K562 (cell line): Measurements from ENCODE around the gene CCN2. TPM values are rescaled to one million over a fixed set of nuclear protein-coding genes. Genes with fewer than 3 reads are reported as not detected.

Experiments used
- ATAC-seq: fragments of 200-7000 bp; cut with Tn5 transposase; 3 replicates; pipeline ENCODE4 v1.9.1; 2020; ENCODE audit warnings: moderate library complexity
- BruUV-seq: library from RNA; stranded (reverse); fragments of 400-500 nt; replicated peaks from 2 replicates; lab custom pipeline; 2021; lab: Mats Ljungman, UMichigan
- CTCF ChIA-PET: fragments of 300-600 bp; formaldehyde crosslinking; extraction: SDS; loops from one replicate; lab custom pipeline; 2021; ENCODE audit warnings: low intra/inter-chr PET ratio; lab: Yijun Ruan, JAX
- POLR2A ChIA-PET: fragments of 300-600, 350-650 bp; sonication (Branson Sonifier 250); formaldehyde crosslinking; extraction: SDS; loops from one replicate; lab custom pipeline; 2021; ENCODE audit warnings: antibody characterized with exemption, inconsistent platforms; lab: Yijun Ruan, JAX
- DNase-seq, 4 experiments: peaks; one replicate each; pipeline versions ENCODE4 v3.0.0 to v3.0.0-alpha.2; 2011 to 2018; ENCODE audit warnings: low spot score in 3 of 4, mixed read lengths in 3 of 4; ENCODE audit errors: extremely low read depth in 1 of 4
- FAIRE-seq: peaks from 2 replicates; lab custom pipeline; 2011; peaks lifted over from hg19 to GRCh38; lab: Jason Lieb, UNC
- H2AFZ ChIP-seq: 2 replicates; pipeline ENCODE4 v1.6.0; 2011; ENCODE audit warnings: low read depth, low read length, control low read depth, inconsistent platforms
- H3K27ac ChIP-seq: fragments of 200-600 bp; 3 replicates; pipeline ENCODE4 v1.8.0; 2011; ENCODE audit warnings: low read depth, mild to moderate bottlenecking, control low read depth, inconsistent platforms, low read length, moderate library complexity, mixed read lengths; ENCODE audit errors: extremely low read depth
- H3K27me3 ChIP-seq, 2 experiments: fragments of 300-600 bp in 1 of 2; 2 replicates in 1 of 2; 3 replicates in 1 of 2; pipeline versions ENCODE4 v1.6.0 to v1.8.0; 2011; ENCODE audit warnings: inconsistent platforms in 2 of 2, low read length in 2 of 2, mild to moderate bottlenecking in 1 of 2, mixed read lengths in 1 of 2, moderate library complexity in 1 of 2; ENCODE audit not compliant: control insufficient read depth in 2 of 2, insufficient read depth in 2 of 2
- H3K36me3 ChIP-seq: fragments of 300-600 bp; 3 replicates; pipeline ENCODE4 v1.8.0; 2011; ENCODE audit warnings: mild to moderate bottlenecking, low read length, inconsistent platforms; ENCODE audit not compliant: control insufficient read depth, insufficient read depth
- H3K4me1 ChIP-seq, 2 experiments: fragments of 200-600 bp in 1 of 2; replicated peaks in 1 of 2; 2 replicates in 1 of 2; 3 replicates in 1 of 2; pipeline versions ENCODE4 v1.5.1 to v1.8.0; 2011; ENCODE audit warnings: inconsistent platforms in 2 of 2, low read length in 2 of 2, mild to moderate bottlenecking in 1 of 2, mixed read lengths in 1 of 2, moderate library complexity in 1 of 2; ENCODE audit not compliant: control insufficient read depth in 2 of 2, insufficient read depth in 2 of 2
- H3K4me2 ChIP-seq: 2 replicates; pipeline ENCODE4 v1.6.1; 2011; ENCODE audit warnings: low read length, control low read depth, inconsistent platforms, mixed read lengths; ENCODE audit not compliant: insufficient read depth
- H3K4me3 ChIP-seq: fragments of 200-600 bp; sonication (generic), shearing (Covaris generic); 2 replicates; pipeline ENCODE4 v1.5.1; 2016; ENCODE audit warnings: control low read depth, inconsistent platforms
- H3K79me2 ChIP-seq: fragments of 200-600 bp; 3 replicates; pipeline ENCODE4 v1.8.0; 2011; ENCODE audit warnings: low read length, inconsistent platforms; ENCODE audit not compliant: control insufficient read depth, insufficient read depth
- H3K9ac ChIP-seq, 2 experiments: 2 replicates each; pipeline versions ENCODE4 v1.6.0 to v1.6.1; 2011; ENCODE audit warnings: low read depth in 2 of 2, low read length in 2 of 2, control low read depth in 1 of 2, inconsistent platforms in 1 of 2, mild to moderate bottlenecking in 1 of 2, mixed read lengths in 1 of 2; ENCODE audit not compliant: insufficient read depth in 1 of 2
- H3K9me1 ChIP-seq: one replicate; pipeline ENCODE4 v1.6.0; 2011; ENCODE audit warnings: inconsistent platforms, mild to moderate bottlenecking, low read length, moderate library complexity; ENCODE audit not compliant: control insufficient read depth, insufficient read depth
- H3K9me3 ChIP-seq: replicated peaks from 2 replicates; pipeline ENCODE4 v1.5.1; 2011; ENCODE audit warnings: low read depth, low read length, inconsistent platforms; ENCODE audit not compliant: control insufficient read depth, insufficient read depth
- H4K20me1 ChIP-seq: replicated peaks from 2 replicates; pipeline ENCODE4 v1.6.1; 2011; ENCODE audit warnings: low read length, inconsistent platforms, mixed read lengths; ENCODE audit not compliant: control insufficient read depth, insufficient read depth
- HDAC2 ChIP-seq: fragments of 450-650 bp; IDR thresholded peaks from 2 replicates; pipeline ENCODE4 v1.6.1; 2016; ENCODE audit warnings: mild to moderate bottlenecking
- MAFF ChIP-seq: IDR thresholded peaks from 2 replicates; pipeline ENCODE4 v1.6.1; 2012; ENCODE audit warnings: low read length, improper control_type of control experiment
- POU5F1 ChIP-seq: fragments of 150-350 bp; IDR thresholded peaks from 2 replicates; pipeline ENCODE4 v1.6.1; 2014; ENCODE audit warnings: borderline replicate concordance, low read length, low read depth, mild to moderate bottlenecking; ENCODE audit not compliant: partially characterized antibody
- RUNX1 ChIP-seq: sonication (generic); IDR thresholded peaks from 2 replicates; pipeline ENCODE4 v1.6.1; 2016; ENCODE audit warnings: antibody characterized with exemption, low read depth
- ZBED1 ChIP-seq: IDR thresholded peaks from 2 replicates; pipeline ENCODE4 v1.6.1; 2014
- ZBTB17 ChIP-seq: fragments of 450-650 bp; formaldehyde crosslinking; IDR thresholded peaks from 2 replicates; pipeline ENCODE4 v1.4.0; 2020; ENCODE audit warnings: mild to moderate bottlenecking
- ZNF77 ChIP-seq: fragments of 250-450 bp; sonication (Bioruptor Pico); IDR thresholded peaks from 2 replicates; pipeline ENCODE4 v1.5.0; 2020
- WGBS: fragments of 100-300 bp; shearing (Covaris generic); methylation state at CpG from one replicate; pipeline ENCODE4 v1.1.6; 2016; ENCODE audit warnings: low coverage, mixed read lengths; ENCODE audit not compliant: insufficient coverage; ENCODE audit errors: missing lambda C conversion rate; 5-methylcytosine and 5-hydroxymethylcytosine counted together
- in situ Hi-C: fragments of 300-500 bp; cut with MboI; formaldehyde crosslinking; loops from 4 replicates; pipeline ENCODE4 v1.15.0; 2018; ENCODE audit warnings: inconsistent platforms, mixed read lengths
- intact Hi-C: fragments of 100-400 bp; cut with micrococcal nuclease; formaldehyde crosslinking; loops from 2 replicates; pipeline ENCODE4 v1.14.2; 2022
- polyA plus RNA-seq, 8 experiments: library from polyadenylated mRNA; depleted of rRNA in 4 of 8; stranded (reverse) in 5 of 8; unstranded in 3 of 8; fragments of >200 nt; fragmentation: Nextera tagmentation in 2 of 8; fragmentation: Illumina TruSeq in 1 of 8; extraction: Ambion mirVana in 2 of 8; extraction: Trizol in 1 of 8; gene quantifications; 2 replicates each; pipeline versions ENCODE4 v1.2.1 to v1.2.3, GENCODE V29; 2011 to 2014; ENCODE audit warnings: inconsistent platforms in 1 of 8, missing spikeins in 1 of 8
- total RNA-seq, 7 experiments: library from RNA; depleted of rRNA in 6 of 7; stranded (reverse); fragments of >200 nt in 6 of 7; fragmentation: Illumina TruSeq in 2 of 7; extraction: Trizol in 2 of 7; gene quantifications; 2 replicates each; pipeline versions ENCODE4 v1.2.1 to v1.2.3, GENCODE V29; 2011 to 2021; ENCODE audit warnings: low replicate concordance in 1 of 7
- TF ChIP-seq, protein P1 (sequence below): fragments of 200-800 bp; sonication (Bioruptor generic); IDR thresholded peaks from 2 replicates; pipeline ENCODE4 v1.6.1; 2017; ENCODE audit warnings: missing genetic modification characterization, missing compliant biosample characterization

The CCN2 gene
- total and polyA plus RNA-seq, 9 of the 15 experiments (the other 6 are each of a cell fraction or from before 2014, with no cell fraction given), result 0.40 TPM; not detected in 8

GRCh38 chr6:131917318-131917717 lies 33.9 kb downstream of the CCN2 start:
- FAIRE-seq, result no peak
- Histone ChIP-seq H3K4me2 (no peak overlapping the region), H3K9me3 (no peaks in the 10 kb centered on the region), H3K79me2 (no peaks in the 10 kb centered on the region), H2AFZ (no peak overlapping the region), H3K36me3 (no peaks in the 10 kb centered on the region), H3K9me1 (no peaks in the 10 kb centered on the region), H3K4me3 (no peak overlapping the region), H3K9ac (no peak overlapping the region), H4K20me1 (no peaks in the 10 kb centered on the region), H3K27me3 (no peaks in the 10 kb centered on the region; a peak in 1 of 5 replicates), H3K4me1 (no peaks in the 10 kb centered on the region), H3K27ac (no peak overlapping the region)
- WGBS, result 0% methylated on average over 2 of the region's 2 CpGs
- intact Hi-C loops, result no loop called here
- ATAC-seq, result no peak
- BruUV-seq, result no TSS peak
- TF ChIP-seq POU5F1 (no peak), MAFF (no peak), ZBTB17 (CRISPR knock-in tag) (peak; percentile 66; the same call in 1 of the 2 replicates), RUNX1 (no peak), HDAC2 (no peak), ZBED1 (no peak), ZNF77 (CRISPR knock-in tag) (no peak)
- TF ChIP-seq, protein P1, sequence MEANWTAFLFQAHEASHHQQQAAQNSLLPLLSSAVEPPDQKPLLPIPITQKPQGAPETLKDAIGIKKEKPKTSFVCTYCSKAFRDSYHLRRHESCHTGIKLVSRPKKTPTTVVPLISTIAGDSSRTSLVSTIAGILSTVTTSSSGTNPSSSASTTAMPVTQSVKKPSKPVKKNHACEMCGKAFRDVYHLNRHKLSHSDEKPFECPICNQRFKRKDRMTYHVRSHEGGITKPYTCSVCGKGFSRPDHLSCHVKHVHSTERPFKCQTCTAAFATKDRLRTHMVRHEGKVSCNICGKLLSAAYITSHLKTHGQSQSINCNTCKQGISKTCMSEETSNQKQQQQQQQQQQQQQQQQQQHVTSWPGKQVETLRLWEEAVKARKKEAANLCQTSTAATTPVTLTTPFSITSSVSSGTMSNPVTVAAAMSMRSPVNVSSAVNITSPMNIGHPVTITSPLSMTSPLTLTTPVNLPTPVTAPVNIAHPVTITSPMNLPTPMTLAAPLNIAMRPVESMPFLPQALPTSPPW (CRISPR knock-in tag), result no peak
- CTCF ChIA-PET, result no interaction called here
- POLR2A ChIA-PET, result no interaction called here
- no peak for DNase-seq
- in situ Hi-C loops, result loop anchor here (5.0 to 25.0 kb wide), 3 partner anchors 223 to 1645 kb away; no protein-coding TSS in a partner anchor
